DND-41 (cell line): ENCODE data around the gene VASH2.
"Not testable (repeated sequence)": the region's sequence is repeated elsewhere in the genome, so short reads cannot be mapped to it uniquely, and the experiment has no call there.

Experiments used
- ATAC-seq: fragments of 200-7000 bp; cut with Tn5 transposase; 3 replicates; pipeline ENCODE4 v1.9.1; 2021; ENCODE audit warnings: low read depth; ENCODE audit not compliant: insufficient read depth
- DNase-seq: peaks from one replicate; pipeline ENCODE4 v3.0.0-alpha.2; 2020
- H2AFZ ChIP-seq: 2 replicates; pipeline ENCODE4 v1.6.0; 2012; ENCODE audit warnings: low read depth, low read length
- H3K27ac ChIP-seq: 2 replicates; pipeline ENCODE4 v1.5.1; 2012; ENCODE audit warnings: low read length, inconsistent platforms
- H3K27me3 ChIP-seq: fragments of 200-600 bp; sonication (generic); 2 replicates; pipeline ENCODE4 v1.6.0; 2012; ENCODE audit warnings: low read length, mild to moderate bottlenecking, inconsistent platforms; ENCODE audit not compliant: insufficient read depth, poor library complexity
- H3K36me3 ChIP-seq: 2 replicates; pipeline ENCODE4 v1.5.1; 2012; ENCODE audit warnings: low read length, inconsistent platforms; ENCODE audit not compliant: insufficient read depth
- H3K4me1 ChIP-seq: 2 replicates; pipeline ENCODE4 v1.5.1; 2012; ENCODE audit warnings: mild to moderate bottlenecking, low read length; ENCODE audit not compliant: insufficient read depth
- H3K4me2 ChIP-seq: 2 replicates; pipeline ENCODE4 v1.6.0; 2012; ENCODE audit warnings: mild to moderate bottlenecking, moderate library complexity, low read length, inconsistent platforms; ENCODE audit not compliant: insufficient read depth
- H3K4me3 ChIP-seq, 2 experiments: fragments of 200-600 bp in 1 of 2; shearing (Covaris generic) in 1 of 2; 2 replicates each; pipeline ENCODE4 v1.5.1; 2012 to 2016; ENCODE audit warnings: inconsistent platforms in 2 of 2, low read length in 2 of 2, mild to moderate bottlenecking in 2 of 2, low read depth in 1 of 2, moderate library complexity in 1 of 2
- H3K79me2 ChIP-seq: 2 replicates; pipeline ENCODE4 v1.6.0; 2012; ENCODE audit warnings: low read length, inconsistent platforms; ENCODE audit not compliant: insufficient read depth
- H3K9ac ChIP-seq: 2 replicates; pipeline ENCODE4 v1.6.0; 2012; ENCODE audit warnings: low read depth, mild to moderate bottlenecking, inconsistent platforms, low read length, moderate library complexity
- H3K9me3 ChIP-seq: 2 replicates; pipeline ENCODE4 v1.5.1; 2012; ENCODE audit warnings: low read length, moderate library complexity, mild to moderate bottlenecking, inconsistent platforms; ENCODE audit not compliant: insufficient read depth, severe bottlenecking
- H4K20me1 ChIP-seq: 2 replicates; pipeline ENCODE4 v1.6.0; 2012; ENCODE audit warnings: low read length; ENCODE audit not compliant: insufficient read depth
- CTCF ChIP-seq: IDR thresholded peaks from 2 replicates; pipeline ENCODE4 v1.5.1; 2012; ENCODE audit warnings: borderline replicate concordance, low read length, moderate library complexity, mild to moderate bottlenecking; ENCODE audit not compliant: poor library complexity, severe bottlenecking; ENCODE audit errors: extremely low read depth
- EZH2 ChIP-seq: IDR thresholded peaks from 3 replicates; pipeline ENCODE4 v1.6.1; 2012; ENCODE audit warnings: borderline replicate concordance, low read depth, mild to moderate bottlenecking, moderate library complexity, low read length, inconsistent platforms; ENCODE audit not compliant: severe bottlenecking

The VASH2 gene

GRCh38 chr1:212987702-212988322, 37.5 kb downstream of the VASH2 start:
- H3K4me3 ChIP-seq = no peak overlapping the region
- no peaks in the 10 kb centered on the region for H3K79me2 ChIP-seq
- no peak overlapping the region for H3K27ac ChIP-seq
- H3K4me1 ChIP-seq = no peaks in the 10 kb centered on the region
- H3K27me3 ChIP-seq = no peaks in the 10 kb centered on the region
- peaks cover 10% of the 10 kb centered on the region for H3K36me3 ChIP-seq
- DNase-seq = no peak
- no peak overlapping the region for H3K4me2 ChIP-seq
- no peak overlapping the region for H3K9ac ChIP-seq
- no peaks in the 10 kb centered on the region for H3K9me3 ChIP-seq
- no peak for ATAC-seq
- no peaks in the 10 kb centered on the region for H4K20me1 ChIP-seq
- no peak for TF ChIP-seq EZH2
- no peak for TF ChIP-seq CTCF
- H2AFZ ChIP-seq = no peak overlapping the region

- Histone ChIP-seq H3K4me3 (no peak overlapping the region), H4K20me1 (no peaks in the 10 kb centered on the region), H2AFZ (no peak overlapping the region), H3K9ac (no peak overlapping the region), H3K27ac (no peak overlapping the region), H3K79me2 (no peaks in the 10 kb centered on the region), H3K4me1 (no peaks in the 10 kb centered on the region), H3K36me3 (peaks cover 23% of the 10 kb centered on the region), H3K4me2 (no peak overlapping the region), H3K27me3 (no peaks in the 10 kb centered on the region), H3K9me3 (no peaks in the 10 kb centered on the region)
- ATAC-seq (no peak), DNase-seq (no peak)
- TF ChIP-seq CTCF (no peak), EZH2 (no peak)
Measured at GRCh38 chr1:212990276-212990675, 39.9 kb downstream of the VASH2 start.

- H3K4me3 ChIP-seq, H3K27me3 ChIP-seq, H3K4me1 ChIP-seq, H3K9me3 ChIP-seq, H3K9ac ChIP-seq, DNase-seq, H2AFZ ChIP-seq, H3K27ac ChIP-seq, H3K79me2 ChIP-seq, ATAC-seq, H3K4me2 ChIP-seq, H4K20me1 ChIP-seq: not testable (repeated sequence)
- peaks cover 33% of the 10 kb centered on the region for H3K36me3 ChIP-seq
Measured at GRCh38 chr1:212993960-212994359, 43.6 kb downstream of the VASH2 start.

- no peak for TF ChIP-seq EZH2
- H3K27me3 ChIP-seq = no peaks in the 10 kb centered on the region
- no peaks in the 10 kb centered on the region for H4K20me1 ChIP-seq
- H3K79me2 ChIP-seq = no peaks in the 10 kb centered on the region
- H3K9ac ChIP-seq = no peak overlapping the region
- no peak overlapping the region for H3K27ac ChIP-seq
- no peak overlapping the region for H3K4me2 ChIP-seq
- peaks cover 37% of the 10 kb centered on the region for H3K36me3 ChIP-seq
- no peak for ATAC-seq
- H3K4me3 ChIP-seq = no peak overlapping the region
- DNase-seq = no peak
- no peaks in the 10 kb centered on the region for H3K4me1 ChIP-seq
- no peaks in the 10 kb centered on the region for H3K9me3 ChIP-seq
- H2AFZ ChIP-seq = no peak overlapping the region
Measured at GRCh38 chr1:212994926-212995325, 44.6 kb downstream of the VASH2 start.
